ENCODE results near the gene ERBB4.

- TF ChIP-seq POLR2A (IDR thresholded peaks at IDR 0.05; ENCODE audit: control extremely low read depth in 1 of 2, low read depth in 2 of 2, low read length in 2 of 2) = no peak
- TF ChIP-seq POLR2AphosphoS5 (IDR thresholded peaks at IDR 0.05; ENCODE audit: low read depth, low read length) = no peak
- TF ChIP-seq, protein P1, sequence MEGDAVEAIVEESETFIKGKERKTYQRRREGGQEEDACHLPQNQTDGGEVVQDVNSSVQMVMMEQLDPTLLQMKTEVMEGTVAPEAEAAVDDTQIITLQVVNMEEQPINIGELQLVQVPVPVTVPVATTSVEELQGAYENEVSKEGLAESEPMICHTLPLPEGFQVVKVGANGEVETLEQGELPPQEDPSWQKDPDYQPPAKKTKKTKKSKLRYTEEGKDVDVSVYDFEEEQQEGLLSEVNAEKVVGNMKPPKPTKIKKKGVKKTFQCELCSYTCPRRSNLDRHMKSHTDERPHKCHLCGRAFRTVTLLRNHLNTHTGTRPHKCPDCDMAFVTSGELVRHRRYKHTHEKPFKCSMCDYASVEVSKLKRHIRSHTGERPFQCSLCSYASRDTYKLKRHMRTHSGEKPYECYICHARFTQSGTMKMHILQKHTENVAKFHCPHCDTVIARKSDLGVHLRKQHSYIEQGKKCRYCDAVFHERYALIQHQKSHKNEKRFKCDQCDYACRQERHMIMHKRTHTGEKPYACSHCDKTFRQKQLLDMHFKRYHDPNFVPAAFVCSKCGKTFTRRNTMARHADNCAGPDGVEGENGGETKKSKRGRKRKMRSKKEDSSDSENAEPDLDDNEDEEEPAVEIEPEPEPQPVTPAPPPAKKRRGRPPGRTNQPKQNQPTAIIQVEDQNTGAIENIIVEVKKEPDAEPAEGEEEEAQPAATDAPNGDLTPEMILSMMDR (IDR thresholded peaks at IDR 0.05; ENCODE audit: control extremely low read depth in 1 of 3, insufficient read depth in 1 of 3, low read depth in 1 of 3, low read length in 3 of 3) = no peak
- no peak for TF ChIP-seq RAD21 (IDR thresholded peaks at IDR 0.05 in 1 of 2, conservative IDR thresholded peaks at IDR 0.05 in 1 of 2; ENCODE audit: low read depth in 2 of 2, low read length in 2 of 2)
- no peak for TF ChIP-seq EZH2 (IDR thresholded peaks at IDR 0.05; ENCODE audit: low read depth, low read length, severe bottlenecking)
- TF ChIP-seq, protein P2, sequence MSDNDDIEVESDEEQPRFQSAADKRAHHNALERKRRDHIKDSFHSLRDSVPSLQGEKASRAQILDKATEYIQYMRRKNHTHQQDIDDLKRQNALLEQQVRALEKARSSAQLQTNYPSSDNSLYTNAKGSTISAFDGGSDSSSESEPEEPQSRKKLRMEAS (IDR thresholded peaks at IDR 0.05) = no peak
- TF ChIP-seq GTF2F1 (IDR thresholded peaks at IDR 0.05; ENCODE audit: borderline replicate concordance, low read depth, low read length) = no peak
- TF ChIP-seq EGR1 (IDR thresholded peaks at IDR 0.05; ENCODE audit: borderline replicate concordance, low read depth, low read length) = no peak
- no peak for TF ChIP-seq BCL11A (IDR thresholded peaks at IDR 0.05; ENCODE audit: low read depth in 2 of 2, low read length in 2 of 2)
Observed at GRCh38 chr2:212289301-212289700, 249.3 kb downstream of the ERBB4 start.
